HFF-Myc (cell line): Measurements from ENCODE around the gene UPB1.
"Not testable (repeated sequence)": the region's sequence is repeated elsewhere in the genome, so short reads cannot be mapped to it uniquely, and the experiment has no call there.

ENCODE experiments used
- DNase-seq: peaks from one replicate; pipeline ENCODE4 v3.0.0-alpha.2; 2011; ENCODE audit warnings: low read depth; ENCODE audit errors: extremely low read depth
- H3K4me3 ChIP-seq: replicated peaks from 2 replicates; pipeline ENCODE4 v1.5.1; 2011; ENCODE audit warnings: low read depth, mild to moderate bottlenecking, control low read depth, low read length
- CTCF ChIP-seq: IDR thresholded peaks from 2 replicates; pipeline ENCODE4 v1.5.1; 2012; ENCODE audit warnings: mild to moderate bottlenecking, low read depth, low read length, control low read depth; ENCODE audit errors: missing control alignments

The UPB1 gene

GRCh38 chr22:24525416-24526037, 30.4 kb downstream of the UPB1 start:
- DNase-seq, result peak; percentile 73
- TF ChIP-seq CTCF, result peak; percentile 90
- H3K4me3 ChIP-seq, result no peak overlapping the region

GRCh38 chr22:24526191-24526590, 31.1 kb downstream of the UPB1 start:
- H3K4me3 ChIP-seq, result no peak overlapping the region
- no peak for DNase-seq
- TF ChIP-seq CTCF, result no peak

- no peak overlapping the region for H3K4me3 ChIP-seq
- TF ChIP-seq CTCF, result no peak
- DNase-seq, result no peak
Measured at GRCh38 chr22:24529898-24530297, 34.8 kb downstream of the UPB1 start.

- H3K4me3 ChIP-seq, DNase-seq: not testable (repeated sequence)
Measured at GRCh38 chr22:24530968-24531367, 35.8 kb downstream of the UPB1 start.

- TF ChIP-seq CTCF, result no peak
- no peak overlapping the region for H3K4me3 ChIP-seq
- DNase-seq, result no peak
Measured at GRCh38 chr22:24532075-24532474, 36.9 kb downstream of the UPB1 start.

GRCh38 chr22:24535348-24535747, 40.2 kb downstream of the UPB1 start:
- H3K4me3 ChIP-seq, result no peak overlapping the region
- TF ChIP-seq CTCF, result no peak
- no peak for DNase-seq

GRCh38 chr22:24536089-24536488, 41.0 kb downstream of the UPB1 start:
- no peak for DNase-seq
- H3K4me3 ChIP-seq, result no peak overlapping the region
- no peak for TF ChIP-seq CTCF
